ENCODE data around the gene RASGRF1.

Gene RASGRF1

GRCh38 chr15:78988361-78988911 lies 102.1 kb downstream of the RASGRF1 start:
- peak; percentile 78 to 92 for DNase-seq (ENCODE audit: low read depth in 1 of 2, low spot score in 1 of 2)
- Histone ChIP-seq H3K27ac (replicated peaks) (peak overlapping the region; percentile 55), H3K4me3 (replicated peaks; ENCODE audit: insufficient read depth, low read length) (no peak overlapping the region), H3K27me3 (ENCODE audit: insufficient read depth, poor library complexity, severe bottlenecking) (no peaks in the 10 kb centered on the region)
- TF ChIP-seq SPI1 (IDR thresholded peaks at IDR 0.05; ENCODE audit: borderline replicate concordance, low read depth) = 0 out of 2 replicates have a peak, but pooled peaks have one; percentile 32
- no peak for TF ChIP-seq CTCF (IDR thresholded peaks at IDR 0.05; ENCODE audit: insufficient read depth, low read length)
- no peak for TF ChIP-seq POLR2AphosphoS5 (IDR thresholded peaks at IDR 0.05; ENCODE audit: low read depth)

GRCh38 chr15:78987556-78988360 lies 102.8 kb downstream of the RASGRF1 start:
- H3K27ac ChIP-seq (replicated peaks) = peak overlapping the region; percentile 55
- no peaks in the 10 kb centered on the region for H3K27me3 ChIP-seq (ENCODE audit: insufficient read depth, poor library complexity, severe bottlenecking)

GRCh38 chr15:78985859-78986475 lies 104.6 kb downstream of the RASGRF1 start:
- DNase-seq (ENCODE audit: low read depth in 1 of 2, low spot score in 1 of 2) = no peak
- H3K4me3 ChIP-seq (replicated peaks; ENCODE audit: insufficient read depth, low read length) = no peak overlapping the region
- no peaks in the 10 kb centered on the region for H3K27me3 ChIP-seq (ENCODE audit: insufficient read depth, poor library complexity, severe bottlenecking)
- TF ChIP-seq SPI1 (IDR thresholded peaks at IDR 0.05; ENCODE audit: borderline replicate concordance, low read depth) = no peak
- no peak for TF ChIP-seq POLR2AphosphoS5 (IDR thresholded peaks at IDR 0.05; ENCODE audit: low read depth)
- no peak for TF ChIP-seq CTCF (IDR thresholded peaks at IDR 0.05; ENCODE audit: insufficient read depth, low read length)
- no peak for TF ChIP-seq GABPA (IDR thresholded peaks at IDR 0.05; ENCODE audit: low read depth)
- TF ChIP-seq REST (IDR thresholded peaks at IDR 0.05; ENCODE audit: insufficient replicate concordance, low read depth) = no peak
- H3K27ac ChIP-seq (replicated peaks) = no peak overlapping the region

More at GRCh38 chr15:78987556-78988360, 102.8 kb downstream of the RASGRF1 start:
- H3K4me3 ChIP-seq (replicated peaks; ENCODE audit: insufficient read depth, low read length) = no peak overlapping the region
- TF ChIP-seq GABPA (IDR thresholded peaks at IDR 0.05; ENCODE audit: low read depth) = no peak
- TF ChIP-seq POLR2AphosphoS5 (IDR thresholded peaks at IDR 0.05; ENCODE audit: low read depth) = no peak
- no peak for TF ChIP-seq SPI1 (IDR thresholded peaks at IDR 0.05; ENCODE audit: borderline replicate concordance, low read depth)
- TF ChIP-seq CTCF (IDR thresholded peaks at IDR 0.05; ENCODE audit: insufficient read depth, low read length) = no peak
- TF ChIP-seq REST (IDR thresholded peaks at IDR 0.05; ENCODE audit: insufficient replicate concordance, low read depth) = no peak
- no peak for DNase-seq (ENCODE audit: low read depth in 1 of 2, low spot score in 1 of 2)
